ENCODE results near the gene TCTN1.
A peak's percentile ranks its signal among the peaks of the same experiment; 100 is the strongest.
"Not testable (repeated sequence)": the region's sequence is repeated elsewhere in the genome, so short reads cannot be mapped to it uniquely, and the experiment has no call there.

TCTN1 gene

DNA sequence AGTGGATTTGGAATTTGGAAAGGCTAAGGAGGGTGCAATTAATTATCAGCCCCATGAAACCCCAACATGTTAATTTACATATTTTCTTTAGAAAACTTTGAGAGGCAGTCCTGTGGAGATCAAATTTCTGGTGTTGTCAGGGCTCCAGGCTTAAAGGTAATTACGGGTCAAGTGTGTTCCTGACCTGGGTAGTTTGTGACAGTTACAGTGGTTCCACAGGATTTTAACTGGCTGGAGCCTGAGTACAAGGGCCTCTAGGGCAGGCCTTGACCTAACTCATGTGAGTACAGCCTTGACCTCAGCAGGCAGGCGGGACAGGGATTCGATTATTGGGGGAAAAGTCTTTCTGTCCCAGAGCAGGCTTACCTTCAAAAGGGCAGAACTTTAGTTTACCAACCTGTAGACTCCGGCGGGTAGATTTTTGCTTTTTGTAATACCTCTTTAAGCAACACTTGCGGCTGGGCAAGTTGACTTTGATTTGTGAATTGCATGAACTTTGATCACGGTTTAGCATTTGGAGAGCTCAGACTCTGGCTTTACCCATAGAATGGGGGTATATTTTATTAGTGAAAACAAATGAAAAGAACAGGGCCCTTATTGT is 22.4 kb upstream of the TCTN1 start:
- Histone ChIP-seq H3K9ac (ENCODE audit: low read length) (no peak overlapping the region), H3K9me3 (ENCODE audit: control insufficient read depth, low read depth, low read length) (no peaks in the 10 kb centered on the region), H3K4me1 (ENCODE audit: control insufficient read depth, low read depth, low read length) (peaks cover 6% of the 10 kb centered on the region), H3K36me3 (ENCODE audit: control insufficient read depth, low read depth, low read length) (no peaks in the 10 kb centered on the region), H3K27me3 (ENCODE audit: control insufficient read depth, insufficient read depth, low read length) (no peaks in the 10 kb centered on the region), H3K27ac (ENCODE audit: low read length) (no peak overlapping the region), H3K4me3 (ENCODE audit: low read length) (no peak overlapping the region)

DNA sequence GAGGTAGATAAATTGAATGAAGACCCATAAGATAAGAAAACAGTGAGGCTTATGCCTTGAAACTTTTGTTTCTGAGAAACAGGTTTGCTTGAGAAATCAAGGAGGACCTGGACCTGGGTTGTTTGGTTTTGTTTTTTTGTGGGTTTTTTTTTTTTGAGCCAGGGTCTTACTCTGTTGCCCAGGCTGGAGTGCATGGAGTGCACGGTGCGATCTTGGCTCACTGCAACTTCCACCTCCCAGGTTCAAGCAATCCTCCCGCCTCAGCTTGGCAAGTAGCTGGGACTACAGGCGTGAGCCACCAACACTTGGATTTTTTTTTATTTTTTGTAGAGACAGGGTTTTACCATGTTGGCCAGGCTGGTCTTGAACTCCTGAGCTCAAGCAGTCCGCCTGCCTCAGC is 21.9 kb upstream of the TCTN1 start:
- Histone ChIP-seq H3K9me3 (ENCODE audit: control insufficient read depth, low read depth, low read length) (no peaks in the 10 kb centered on the region), H3K36me3 (ENCODE audit: control insufficient read depth, low read depth, low read length) (no peaks in the 10 kb centered on the region), H3K27ac (ENCODE audit: low read length) (no peak overlapping the region), H3K9ac (ENCODE audit: low read length) (no peak overlapping the region), H3K4me1 (ENCODE audit: control insufficient read depth, low read depth, low read length) (peaks cover 6% of the 10 kb centered on the region), H3K4me3 (ENCODE audit: low read length) (no peak overlapping the region), H3K27me3 (ENCODE audit: control insufficient read depth, insufficient read depth, low read length) (no peaks in the 10 kb centered on the region)

DNA sequence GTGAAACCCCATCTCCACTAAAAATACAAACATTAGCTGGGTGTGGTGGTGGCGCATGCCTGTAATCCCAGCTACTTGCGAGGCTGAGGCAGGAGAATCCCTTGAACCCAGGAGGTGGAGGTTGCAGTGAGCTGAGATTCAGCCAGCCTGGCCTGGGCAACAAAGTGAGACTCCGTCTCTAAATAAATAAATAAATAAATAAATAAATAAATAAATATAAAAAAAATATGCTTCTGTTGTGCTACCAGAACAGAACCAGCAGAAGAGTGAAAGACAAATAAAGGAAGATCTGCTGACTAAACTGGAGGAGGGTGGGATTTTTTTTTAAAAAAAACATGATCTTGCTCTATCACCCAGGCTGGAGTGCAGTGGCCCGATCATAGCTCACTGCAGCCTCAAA is 21.0 kb upstream of the TCTN1 start:
- not testable (repeated sequence) for H3K36me3 ChIP-seq (ENCODE audit: control insufficient read depth, low read depth, low read length); H3K27ac ChIP-seq (ENCODE audit: low read length); H3K27me3 ChIP-seq (ENCODE audit: control insufficient read depth, insufficient read depth, low read length); H3K9ac ChIP-seq (ENCODE audit: low read length); H3K4me1 ChIP-seq (ENCODE audit: control insufficient read depth, low read depth, low read length); H3K9me3 ChIP-seq (ENCODE audit: control insufficient read depth, low read depth, low read length); H3K4me3 ChIP-seq (ENCODE audit: low read length)

DNA sequence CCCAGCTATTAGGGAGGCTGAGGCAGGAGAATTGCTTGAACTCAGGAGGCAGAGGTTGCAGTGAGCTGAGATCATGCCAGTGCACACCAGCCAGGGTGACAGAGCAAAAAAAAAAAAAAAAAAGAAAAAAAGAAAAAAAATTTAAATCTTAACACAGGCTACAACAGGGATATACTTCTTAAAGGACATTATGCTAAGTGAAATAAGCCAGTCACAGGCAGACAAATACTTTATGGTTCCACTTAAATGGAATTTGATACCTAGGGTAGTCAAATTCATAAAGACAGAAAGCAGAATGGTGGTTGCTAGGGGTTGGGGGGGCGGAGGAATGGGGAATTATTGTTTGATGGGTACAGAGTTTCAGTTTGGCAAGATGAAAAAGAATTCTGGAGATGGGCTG is 16.0 kb upstream of the TCTN1 start:
- no peaks in the 10 kb centered on the region for H3K4me1 ChIP-seq (ENCODE audit: control insufficient read depth, low read depth, low read length)
- no peak overlapping the region for H3K4me3 ChIP-seq (ENCODE audit: low read length)
- H3K27ac ChIP-seq (ENCODE audit: low read length): no peak overlapping the region
- H3K9ac ChIP-seq (ENCODE audit: low read length): no peak overlapping the region
- H3K36me3 ChIP-seq (ENCODE audit: control insufficient read depth, low read depth, low read length): no peaks in the 10 kb centered on the region
- H3K9me3 ChIP-seq (ENCODE audit: control insufficient read depth, low read depth, low read length): no peaks in the 10 kb centered on the region
- no peaks in the 10 kb centered on the region for H3K27me3 ChIP-seq (ENCODE audit: control insufficient read depth, insufficient read depth, low read length)

DNA sequence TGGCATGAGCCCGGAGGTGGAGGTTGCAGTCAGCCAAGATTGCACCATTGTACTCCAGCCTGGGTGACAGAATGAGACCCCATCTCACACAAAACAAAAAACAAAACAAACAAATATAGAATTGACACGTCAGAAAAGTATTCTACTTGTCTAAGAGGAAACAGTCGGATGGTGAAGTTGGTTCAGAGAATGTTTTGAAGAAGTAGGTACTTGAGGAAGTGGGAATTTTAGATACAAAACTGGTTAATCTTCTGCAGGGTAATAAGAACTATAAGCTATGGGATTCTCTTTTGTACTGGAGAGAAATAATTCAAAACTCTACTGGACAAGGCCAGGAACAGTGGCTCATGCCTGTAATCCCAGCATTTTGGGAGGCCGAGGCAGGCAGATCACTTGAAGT is 14.6 kb upstream of the TCTN1 start:
- no peak overlapping the region for H3K4me3 ChIP-seq (ENCODE audit: low read length)
- no peak overlapping the region for H3K9ac ChIP-seq (ENCODE audit: low read length)
- no peaks in the 10 kb centered on the region for H3K4me1 ChIP-seq (ENCODE audit: control insufficient read depth, low read depth, low read length)
- no peak overlapping the region for H3K27ac ChIP-seq (ENCODE audit: low read length)
- H3K27me3 ChIP-seq (ENCODE audit: control insufficient read depth, insufficient read depth, low read length): no peaks in the 10 kb centered on the region
- H3K36me3 ChIP-seq (ENCODE audit: control insufficient read depth, low read depth, low read length): no peaks in the 10 kb centered on the region
- no peaks in the 10 kb centered on the region for H3K9me3 ChIP-seq (ENCODE audit: control insufficient read depth, low read depth, low read length)

DNA sequence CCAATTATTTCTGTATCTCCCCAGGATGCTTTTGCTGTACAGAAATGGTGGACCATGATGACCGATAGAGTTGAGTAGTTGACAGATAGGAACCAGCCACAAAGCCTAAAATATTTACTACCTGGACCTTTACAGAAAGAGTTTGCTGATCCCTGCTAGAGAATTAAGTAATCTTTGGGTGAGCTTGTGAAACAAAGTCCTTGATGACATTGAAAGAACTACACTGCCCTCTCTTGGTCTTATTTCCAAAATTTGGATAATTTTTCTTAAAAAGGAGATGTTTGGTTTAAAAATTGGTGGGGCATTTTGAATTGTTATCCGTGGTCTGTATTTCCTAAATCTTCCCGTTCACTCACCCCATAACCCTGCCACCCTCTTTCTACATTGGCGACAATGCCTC is 13.7 kb upstream of the TCTN1 start:
- H3K9ac ChIP-seq (ENCODE audit: low read length): no peak overlapping the region

DNA sequence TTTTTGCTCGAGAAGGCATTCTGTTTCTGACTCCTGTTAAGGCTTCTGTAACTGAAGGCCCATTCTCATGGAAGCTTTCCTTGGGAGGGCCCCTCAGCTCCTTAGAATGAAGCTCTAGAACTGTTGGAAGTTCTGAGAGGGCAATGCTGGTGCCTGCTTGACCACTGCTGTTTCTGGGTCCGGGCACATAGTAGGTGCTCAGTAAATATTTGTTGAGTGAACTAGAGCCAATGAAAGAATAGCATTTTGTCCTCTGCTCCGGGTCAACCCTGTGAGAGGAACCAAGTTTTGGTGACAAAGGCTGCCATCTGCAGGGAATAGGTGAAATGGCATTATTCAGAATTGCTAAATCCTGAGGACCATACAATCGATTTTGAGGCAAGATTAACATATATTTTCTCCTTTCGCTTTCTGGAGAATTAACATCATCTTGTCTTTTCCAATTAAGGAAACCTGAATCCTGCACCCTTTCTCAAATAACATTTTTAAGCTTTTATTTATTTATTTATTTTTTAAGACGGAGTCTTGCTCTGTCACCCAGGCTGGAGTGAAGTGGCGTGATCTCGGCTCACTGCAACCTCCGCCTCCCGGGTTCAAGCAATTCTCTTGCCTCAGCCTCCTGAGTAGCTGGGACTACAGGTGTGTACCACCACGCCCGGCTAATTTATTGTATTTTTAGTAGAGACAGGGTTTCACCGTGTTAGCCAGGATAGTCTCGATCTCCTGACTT is 11.7 kb upstream of the TCTN1 start:
- not testable (repeated sequence) for H3K4me1 ChIP-seq (ENCODE audit: control insufficient read depth, low read depth, low read length); H3K4me3 ChIP-seq (ENCODE audit: low read length); H3K27ac ChIP-seq (ENCODE audit: low read length); H3K36me3 ChIP-seq (ENCODE audit: control insufficient read depth, low read depth, low read length); H3K9ac ChIP-seq (ENCODE audit: low read length); H3K27me3 ChIP-seq (ENCODE audit: control insufficient read depth, insufficient read depth, low read length); H3K9me3 ChIP-seq (ENCODE audit: control insufficient read depth, low read depth, low read length)

More for the DNA sequence above, 13.7 kb upstream of the TCTN1 start:
- H3K27ac ChIP-seq (ENCODE audit: low read length): no peak overlapping the region
- H3K27me3 ChIP-seq (ENCODE audit: control insufficient read depth, insufficient read depth, low read length): no peaks in the 10 kb centered on the region
- H3K9me3 ChIP-seq (ENCODE audit: control insufficient read depth, low read depth, low read length): no peaks in the 10 kb centered on the region
- H3K36me3 ChIP-seq (ENCODE audit: control insufficient read depth, low read depth, low read length): no peaks in the 10 kb centered on the region
- no peak overlapping the region for H3K4me3 ChIP-seq (ENCODE audit: low read length)
- H3K4me1 ChIP-seq (ENCODE audit: control insufficient read depth, low read depth, low read length): no peaks in the 10 kb centered on the region

DNA sequence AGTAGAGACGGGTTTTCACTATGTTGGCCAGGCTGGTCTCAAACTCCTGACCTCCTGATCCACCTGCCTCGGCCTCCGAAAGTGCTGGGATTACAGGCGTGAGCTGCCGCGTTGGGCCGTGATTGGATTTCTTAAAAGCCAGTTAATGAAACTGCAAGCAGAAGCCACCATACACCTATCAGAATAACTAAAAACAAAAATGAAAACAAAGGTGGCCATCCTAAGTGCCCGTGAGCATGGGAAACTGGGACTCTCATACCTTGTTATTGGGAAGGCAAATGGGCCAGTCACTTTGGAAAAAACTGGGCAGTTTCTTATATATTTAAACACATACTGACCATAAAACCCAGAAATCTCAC is 7.7 kb upstream of the TCTN1 start:
- Histone ChIP-seq H3K27ac (ENCODE audit: low read length) (no peak overlapping the region), H3K36me3 (ENCODE audit: control insufficient read depth, low read depth, low read length) (no peaks in the 10 kb centered on the region), H3K4me1 (ENCODE audit: control insufficient read depth, low read depth, low read length) (no peaks in the 10 kb centered on the region), H3K4me3 (ENCODE audit: low read length) (no peak overlapping the region), H3K9ac (ENCODE audit: low read length) (no peak overlapping the region), H3K27me3 (ENCODE audit: control insufficient read depth, insufficient read depth, low read length) (no peaks in the 10 kb centered on the region), H3K9me3 (ENCODE audit: control insufficient read depth, low read depth, low read length) (no peaks in the 10 kb centered on the region)

DNA sequence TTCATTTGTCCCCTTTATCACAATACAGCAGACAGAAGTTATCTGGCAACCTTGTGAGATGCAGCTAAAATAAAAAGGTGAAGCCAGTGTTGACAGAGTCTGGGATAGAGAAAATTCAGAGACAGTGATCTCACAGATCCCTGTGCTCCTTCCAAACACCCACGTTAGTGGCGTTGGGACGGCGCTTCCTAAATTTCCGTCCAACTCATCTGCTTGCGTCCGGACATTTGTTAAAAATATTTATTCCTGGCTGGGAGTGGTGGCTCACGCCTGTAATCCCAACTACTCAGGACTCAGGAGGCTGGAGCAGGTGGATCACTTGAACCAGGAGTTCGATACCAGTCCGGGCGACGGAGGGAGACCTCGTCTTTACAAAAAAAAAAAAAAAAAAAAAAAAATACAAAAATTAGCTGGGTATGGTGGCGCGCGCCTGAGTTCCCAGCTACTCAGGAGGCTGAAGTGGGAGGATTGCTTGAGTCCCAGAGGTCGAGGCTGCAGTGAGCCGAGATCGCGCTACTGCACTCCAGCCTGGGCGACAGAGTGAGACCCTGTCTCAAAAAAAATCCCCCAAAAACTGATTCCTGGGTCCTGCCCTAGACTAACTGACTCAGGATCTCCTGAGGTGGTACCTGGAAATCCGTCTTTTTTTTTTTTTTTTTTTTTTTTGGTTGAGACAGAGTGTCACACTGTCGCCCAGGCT is 708 bp upstream of the TCTN1 start:
- no peaks in the 10 kb centered on the region for H3K36me3 ChIP-seq (ENCODE audit: control insufficient read depth, low read depth, low read length)

DNA sequence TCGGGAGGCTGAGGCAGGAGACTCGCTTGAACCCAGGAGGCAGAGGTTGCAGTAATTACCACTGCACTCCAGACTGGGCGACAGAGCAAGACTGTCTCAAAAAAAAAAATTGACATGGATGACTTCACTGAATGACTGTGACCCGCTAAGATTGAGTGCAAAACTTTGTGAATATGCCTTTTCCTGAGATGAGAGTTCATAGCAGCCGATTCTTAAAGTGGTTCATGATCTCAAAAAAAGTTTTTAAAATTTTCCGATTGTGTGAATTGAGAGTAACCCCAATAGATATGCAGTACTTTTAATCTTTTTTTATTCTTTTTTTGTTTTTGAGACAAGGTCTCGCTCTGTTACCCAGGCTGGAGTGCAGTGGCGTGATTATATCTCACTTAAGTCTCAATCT is 1.2 kb downstream of the TCTN1 start:
- no peak overlapping the region for H3K27ac ChIP-seq (ENCODE audit: low read length)
- peaks cover 4% of the 10 kb centered on the region for H3K4me1 ChIP-seq (ENCODE audit: control insufficient read depth, low read depth, low read length)
- no peak overlapping the region for H3K9ac ChIP-seq (ENCODE audit: low read length)

More for the DNA sequence above, 708 bp upstream of the TCTN1 start:
- peak overlapping the region; percentile 79 for H3K4me3 ChIP-seq (ENCODE audit: low read length)
- no peaks in the 10 kb centered on the region for H3K9me3 ChIP-seq (ENCODE audit: control insufficient read depth, low read depth, low read length)
- H3K27ac ChIP-seq (ENCODE audit: low read length): no peak overlapping the region
- H3K9ac ChIP-seq (ENCODE audit: low read length): peak overlapping the region; percentile 54
- peaks cover 4% of the 10 kb centered on the region for H3K4me1 ChIP-seq (ENCODE audit: control insufficient read depth, low read depth, low read length)
- no peaks in the 10 kb centered on the region for H3K27me3 ChIP-seq (ENCODE audit: control insufficient read depth, insufficient read depth, low read length)

DNA sequence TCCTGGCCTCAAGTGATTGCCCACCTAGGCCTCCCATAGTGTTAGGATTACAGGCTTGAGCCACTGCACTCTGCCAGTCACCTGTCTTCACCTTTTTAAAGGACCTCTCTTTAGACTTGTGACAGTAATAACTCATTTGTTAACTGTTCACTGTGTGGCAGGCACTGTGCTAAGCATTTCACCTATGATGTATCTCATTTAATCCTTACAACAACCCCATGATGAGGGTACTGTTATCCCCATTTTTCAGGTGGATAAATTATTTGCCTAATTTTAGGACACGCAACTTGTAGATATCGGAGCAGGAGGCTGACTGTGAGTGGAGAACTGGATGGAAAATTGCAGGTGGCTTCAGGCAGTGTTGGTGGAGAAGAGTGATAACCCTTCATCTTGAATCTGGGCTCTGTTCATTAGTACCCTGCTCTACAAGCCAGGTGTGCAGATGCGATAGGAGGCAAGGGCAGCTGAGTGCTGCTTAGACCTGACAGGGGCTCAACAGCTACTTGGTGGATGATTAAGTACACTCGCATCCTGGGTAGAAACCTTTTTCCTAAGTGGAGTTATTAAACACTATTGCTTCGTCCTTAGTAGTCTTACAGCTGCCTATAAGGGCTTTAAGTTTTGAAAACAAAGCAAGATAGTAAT is 2.7 kb downstream of the TCTN1 start:
- Histone ChIP-seq H3K27me3 (ENCODE audit: control insufficient read depth, insufficient read depth, low read length) (no peaks in the 10 kb centered on the region), H3K4me1 (ENCODE audit: control insufficient read depth, low read depth, low read length) (peaks cover 4% of the 10 kb centered on the region), H3K4me3 (ENCODE audit: low read length) (no peak overlapping the region), H3K27ac (ENCODE audit: low read length) (no peak overlapping the region), H3K36me3 (ENCODE audit: control insufficient read depth, low read depth, low read length) (no peaks in the 10 kb centered on the region), H3K9ac (ENCODE audit: low read length) (no peak overlapping the region), H3K9me3 (ENCODE audit: control insufficient read depth, low read depth, low read length) (no peaks in the 10 kb centered on the region)

More for the DNA sequence above, 1.2 kb downstream of the TCTN1 start:
- Histone ChIP-seq H3K4me3 (ENCODE audit: low read length) (no peak overlapping the region), H3K36me3 (ENCODE audit: control insufficient read depth, low read depth, low read length) (no peaks in the 10 kb centered on the region), H3K27me3 (ENCODE audit: control insufficient read depth, insufficient read depth, low read length) (no peaks in the 10 kb centered on the region), H3K9me3 (ENCODE audit: control insufficient read depth, low read depth, low read length) (no peaks in the 10 kb centered on the region)
